Measurements from ENCODE around the gene KRTAP5-9. TPM values are rescaled to one million over a fixed set of nuclear protein-coding genes. Genes with fewer than 3 reads are reported as not detected.
"Not testable (repeated sequence)": the region's sequence is repeated elsewhere in the genome, so short reads cannot be mapped to it uniquely, and the experiment has no call there.

KRTAP5-9 gene
- total RNA-seq, 1 experiment from 2014 or later = not detected

- BruUV-seq (replicated peaks) = no TSS peak
- no peaks in the 10 kb centered on the region for H3K36me3 ChIP-seq (ENCODE audit: low read depth, low read length)
- CTCF ChIA-PET = no interaction called here
- peaks cover 21% of the 10 kb centered on the region for H3K27me3 ChIP-seq (ENCODE audit: low read length)
- no peaks in the 10 kb centered on the region for H3K9me3 ChIP-seq (ENCODE audit: low read length)
- H2AFZ ChIP-seq (ENCODE audit: low read length) = no peak overlapping the region
- H3K9me2 ChIP-seq (replicated peaks; ENCODE audit: low read length) = no peaks in the 10 kb centered on the region
- no peak for TF ChIP-seq EZH2 (IDR thresholded peaks at IDR 0.05; ENCODE audit: low read length, unreplicated experiment)
- TF ChIP-seq EZH2phosphoT487 (IDR thresholded peaks at IDR 0.05; ENCODE audit: borderline replicate concordance, low read length) = no peak
- no peak for TF ChIP-seq CTCF (conservative IDR thresholded peaks at IDR 0.05; ENCODE audit: low read depth, low read length)
- no peak overlapping the region for H3K4me2 ChIP-seq (ENCODE audit: low read length)
- H3F3A ChIP-seq (ENCODE audit: low read length, unreplicated experiment) = no peaks in the 10 kb centered on the region
- H3K27ac ChIP-seq (ENCODE audit: low read length) = no peak overlapping the region
- H4K20me1 ChIP-seq (ENCODE audit: low read length) = no peaks in the 10 kb centered on the region
- DNase-seq = no peak
- H3K4me3 ChIP-seq (ENCODE audit: low read length) = no peak overlapping the region
- no peak for ATAC-seq
- no peaks in the 10 kb centered on the region for H3K79me2 ChIP-seq (ENCODE audit: low read length)
- H3K9ac ChIP-seq (ENCODE audit: low read length) = no peak overlapping the region
- H3K4me1 ChIP-seq (ENCODE audit: insufficient read depth, low read length) = peaks cover 14% of the 10 kb centered on the region
- intact Hi-C loops (cut with micrococcal nuclease) = no loop called here
- POLR2A ChIA-PET (ENCODE audit: unreplicated experiment) = no interaction called here
Measured at GRCh38 chr11:71577469-71578004, 29.3 kb downstream of the KRTAP5-9 start.

- H3K9me3 ChIP-seq (ENCODE audit: low read length); intact Hi-C loops (cut with micrococcal nuclease); H3K9ac ChIP-seq (ENCODE audit: low read length); H4K20me1 ChIP-seq (ENCODE audit: low read length); H3K36me3 ChIP-seq (ENCODE audit: low read depth, low read length); BruUV-seq (replicated peaks); H3K9me2 ChIP-seq (replicated peaks; ENCODE audit: low read length); POLR2A ChIA-PET (ENCODE audit: unreplicated experiment); H3F3A ChIP-seq (ENCODE audit: low read length, unreplicated experiment); H3K27ac ChIP-seq (ENCODE audit: low read length); H3K79me2 ChIP-seq (ENCODE audit: low read length); H2AFZ ChIP-seq (ENCODE audit: low read length); H3K4me3 ChIP-seq (ENCODE audit: low read length): not testable (repeated sequence)
- Histone ChIP-seq H3K4me2 (ENCODE audit: low read length) (0 out of 2 replicates have a peak overlapping the region, but pooled peaks have one; percentile 70), H3K4me1 (ENCODE audit: insufficient read depth, low read length) (peaks cover 14% of the 10 kb centered on the region), H3K27me3 (ENCODE audit: low read length) (peaks cover 31% of the 10 kb centered on the region)
- CTCF ChIA-PET = interaction anchor here (0.5 to 0.8 kb wide), 7 partner anchors 10 to 244 kb away, joined by 3 to 10 read pairs (median 4); no protein-coding TSS in a partner anchor
- peak; percentile 23; the same call in 1 of the 2 replicates for ATAC-seq
- peak; percentile 57 for DNase-seq
Measured at GRCh38 chr11:71579513-71579912, 31.3 kb downstream of the KRTAP5-9 start.

- ChIA-PET POLR2A (ENCODE audit: unreplicated experiment) (no interaction called here), CTCF (interaction anchor here (0.5 to 0.8 kb wide), 7 partner anchors 9 to 243 kb away, joined by 3 to 10 read pairs (median 4); no protein-coding TSS in a partner anchor)
- TF ChIP-seq EZH2phosphoT487 (IDR thresholded peaks at IDR 0.05; ENCODE audit: borderline replicate concordance, low read length) (no peak), CTCF (conservative IDR thresholded peaks at IDR 0.05; ENCODE audit: low read depth, low read length) (peak; percentile 64)
- Histone ChIP-seq H3K79me2 (ENCODE audit: low read length) (no peaks in the 10 kb centered on the region), H3K4me2 (ENCODE audit: low read length) (peak overlapping the region; percentile 70), H3K36me3 (ENCODE audit: low read depth, low read length) (no peaks in the 10 kb centered on the region), H3K9me3 (ENCODE audit: low read length) (no peaks in the 10 kb centered on the region), H2AFZ (ENCODE audit: low read length) (peak overlapping the region; percentile 67), H3K27me3 (ENCODE audit: low read length) (peaks cover 28% of the 10 kb centered on the region), H3K4me1 (ENCODE audit: insufficient read depth, low read length) (peaks cover 14% of the 10 kb centered on the region), H3F3A (ENCODE audit: low read length, unreplicated experiment) (no peaks in the 10 kb centered on the region), H4K20me1 (ENCODE audit: low read length) (no peaks in the 10 kb centered on the region), H3K27ac (ENCODE audit: low read length) (no peak overlapping the region), H3K4me3 (ENCODE audit: low read length) (no peak overlapping the region), H3K9me2 (replicated peaks; ENCODE audit: low read length) (no peaks in the 10 kb centered on the region), H3K9ac (ENCODE audit: low read length) (no peak overlapping the region)
- BruUV-seq (replicated peaks) = no TSS peak
- peak; percentile 88 for DNase-seq
- intact Hi-C loops (cut with micrococcal nuclease) = no loop called here
- peak; percentile 95 for ATAC-seq
Measured at GRCh38 chr11:71580057-71581003, 32.1 kb downstream of the KRTAP5-9 start.
